ENCODE results near the gene LIX1L.

Gene LIX1L

DNA sequence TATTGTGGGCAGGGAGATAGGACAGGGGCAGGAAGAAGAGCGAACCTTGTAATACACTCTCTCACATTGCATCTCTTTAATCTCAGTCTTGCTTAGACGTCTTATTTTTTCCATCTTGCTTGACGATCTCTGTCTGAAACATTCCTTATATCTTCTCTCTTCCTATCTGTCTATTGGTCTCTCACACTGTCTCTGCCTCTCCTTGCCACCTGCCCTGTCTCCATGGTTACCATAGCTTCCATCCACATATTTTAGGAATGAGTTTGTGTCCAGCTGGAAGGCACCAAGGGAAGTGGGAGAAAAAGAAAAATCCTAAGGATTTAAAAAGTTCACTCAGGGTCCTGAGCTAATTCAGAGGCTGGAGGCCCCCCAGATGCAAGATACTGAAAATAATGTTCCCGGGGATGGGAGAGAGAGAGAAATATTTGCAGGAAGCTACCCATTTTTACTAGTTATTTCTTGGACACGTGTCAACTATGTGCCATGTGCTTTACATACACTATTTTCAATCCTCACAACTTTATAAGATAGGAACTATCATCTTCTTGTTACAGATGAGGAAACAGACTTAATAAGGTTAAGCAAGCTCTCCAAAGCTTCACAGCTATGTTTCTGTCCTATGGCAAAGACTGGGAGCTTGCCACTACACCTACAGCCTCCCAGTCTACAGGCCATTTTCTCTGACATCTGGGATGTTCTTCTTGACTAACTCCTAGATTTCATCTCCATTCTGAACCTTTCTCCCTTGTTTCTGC is 5.6 kb upstream of the LIX1L start:
- DNase-seq (ENCODE audit: low spot score): no peak

DNA sequence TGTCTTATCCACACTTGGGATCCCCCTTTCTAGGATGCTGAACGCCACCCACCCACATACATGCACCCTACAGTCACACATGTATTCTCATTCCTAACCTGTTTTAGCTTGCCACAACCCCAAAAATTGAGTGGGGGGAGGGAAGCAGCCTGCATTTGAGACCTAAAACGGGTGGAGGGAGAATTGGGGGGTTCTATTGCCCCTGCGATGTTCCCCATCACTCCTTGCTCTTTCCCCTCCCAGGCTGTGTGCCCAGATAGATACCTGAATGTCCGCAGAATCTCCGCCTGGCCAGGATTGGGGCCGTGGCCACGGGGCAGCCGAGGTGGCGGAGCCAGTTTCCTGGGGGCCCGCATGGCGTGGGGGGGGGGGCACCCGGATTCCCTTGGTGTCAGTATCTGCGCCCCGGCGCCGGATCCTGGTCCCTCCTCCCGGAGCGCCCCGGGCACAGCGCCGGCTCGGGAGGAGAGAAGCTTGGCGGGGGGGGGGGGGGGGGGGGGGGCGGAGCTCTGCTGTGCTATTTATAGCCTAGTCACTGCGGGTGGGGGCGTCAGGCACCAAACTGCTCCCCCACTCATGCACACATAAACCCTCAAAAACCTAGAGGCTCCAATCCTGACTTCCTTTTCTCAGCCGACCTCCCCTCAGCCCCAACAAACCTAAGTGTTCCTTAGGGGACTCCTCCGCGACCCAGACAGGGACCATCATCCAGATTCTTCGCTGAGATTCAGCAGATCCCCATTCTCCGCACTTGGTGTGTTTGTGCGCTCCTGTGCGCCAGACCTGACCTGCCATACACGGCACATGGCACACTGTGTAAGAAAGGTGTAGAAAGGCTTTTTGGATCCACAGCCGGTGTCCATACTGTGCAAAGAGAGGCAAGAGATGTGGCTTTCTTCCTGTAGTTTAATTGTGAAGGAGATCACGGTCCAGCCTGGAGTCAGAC is 4.6 kb upstream of the LIX1L start:
- no peak for DNase-seq (ENCODE audit: low spot score)

DNA sequence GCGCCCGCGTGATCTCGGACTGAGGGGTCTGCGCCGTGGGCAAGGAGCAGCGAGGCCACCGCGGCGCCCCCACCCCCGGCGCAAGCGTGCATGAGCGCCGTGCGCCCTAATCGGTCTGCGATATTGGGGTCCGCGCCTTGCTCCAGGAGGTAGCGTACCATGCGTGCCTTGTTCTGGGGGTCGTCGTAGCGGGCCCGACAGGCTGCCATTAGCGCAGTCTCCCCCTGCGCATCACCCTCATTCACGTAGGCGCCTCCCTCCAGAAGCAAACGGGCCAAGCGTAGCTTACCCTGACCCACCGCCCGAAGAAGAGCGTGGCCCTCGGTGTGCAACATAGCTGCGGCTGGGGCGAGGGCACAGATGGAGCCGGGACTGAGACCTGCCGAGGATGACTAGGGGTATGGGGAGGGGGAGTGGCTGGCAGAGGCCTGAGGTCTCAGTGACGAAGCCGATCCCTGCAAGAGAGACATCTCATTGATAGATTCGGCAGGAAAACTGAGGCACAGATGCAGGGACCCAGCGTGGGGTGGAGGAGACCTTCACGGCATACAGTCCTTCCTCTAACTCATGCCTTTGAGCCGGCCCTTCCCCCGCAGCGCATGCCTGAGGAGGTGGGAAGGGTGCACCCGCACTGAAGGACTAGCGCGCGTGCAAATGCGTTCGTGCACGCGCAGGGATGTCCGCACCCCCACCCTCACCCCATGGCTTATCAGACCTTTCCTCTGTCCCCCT is 3.8 kb upstream of the LIX1L start:
- DNase-seq (ENCODE audit: low spot score): no peak

DNA sequence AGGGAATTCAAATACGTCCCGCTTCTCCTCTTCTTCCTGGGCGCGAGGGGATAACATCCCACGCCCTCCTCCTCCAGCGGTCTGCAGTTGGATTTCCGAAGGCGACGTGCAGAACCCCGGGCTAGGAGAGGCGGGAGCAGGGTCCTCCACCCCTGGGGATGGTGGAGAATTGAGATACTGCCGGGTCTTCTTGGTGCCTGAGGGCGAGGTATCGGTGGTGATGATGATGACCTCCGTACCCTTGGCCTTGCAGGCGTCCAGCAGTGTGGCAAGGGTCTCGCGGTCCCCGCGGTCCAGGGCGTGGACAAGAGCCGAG is 3.2 kb upstream of the LIX1L start:
- DNase-seq (ENCODE audit: low spot score): no peak

DNA sequence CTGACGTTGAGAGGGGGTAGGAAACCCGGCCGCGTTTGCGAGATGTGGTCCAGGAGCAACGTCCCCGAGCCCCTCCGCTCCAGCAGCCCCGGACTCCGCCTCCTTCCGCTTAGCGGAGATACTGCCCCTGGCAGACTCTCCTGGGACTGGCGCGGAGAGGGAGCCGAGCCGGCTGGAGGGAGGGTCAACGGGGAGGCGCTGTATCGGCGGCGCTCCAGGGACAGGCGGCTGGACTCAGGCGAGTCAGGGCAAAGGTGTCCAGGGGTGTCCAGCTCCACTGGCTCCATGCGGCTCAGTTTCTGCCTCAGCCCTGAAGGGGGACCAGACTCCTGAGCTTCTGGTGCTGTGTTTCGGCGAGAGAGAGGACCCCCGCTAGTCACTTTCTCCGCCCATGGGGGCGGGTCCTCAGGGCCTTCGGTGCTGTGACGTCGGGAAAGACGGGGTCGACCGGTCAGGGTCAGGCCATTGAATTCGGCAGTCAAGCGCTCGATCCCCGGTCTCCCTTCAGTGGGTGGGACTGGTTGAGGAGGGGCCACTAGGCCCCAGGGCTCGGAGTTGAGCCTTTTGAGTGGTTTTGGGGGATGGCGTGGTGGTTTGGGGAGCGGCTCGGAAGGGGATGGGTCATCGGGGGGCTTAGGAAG is 2.8 kb upstream of the LIX1L start:
- DNase-seq (ENCODE audit: low spot score): no peak

DNA sequence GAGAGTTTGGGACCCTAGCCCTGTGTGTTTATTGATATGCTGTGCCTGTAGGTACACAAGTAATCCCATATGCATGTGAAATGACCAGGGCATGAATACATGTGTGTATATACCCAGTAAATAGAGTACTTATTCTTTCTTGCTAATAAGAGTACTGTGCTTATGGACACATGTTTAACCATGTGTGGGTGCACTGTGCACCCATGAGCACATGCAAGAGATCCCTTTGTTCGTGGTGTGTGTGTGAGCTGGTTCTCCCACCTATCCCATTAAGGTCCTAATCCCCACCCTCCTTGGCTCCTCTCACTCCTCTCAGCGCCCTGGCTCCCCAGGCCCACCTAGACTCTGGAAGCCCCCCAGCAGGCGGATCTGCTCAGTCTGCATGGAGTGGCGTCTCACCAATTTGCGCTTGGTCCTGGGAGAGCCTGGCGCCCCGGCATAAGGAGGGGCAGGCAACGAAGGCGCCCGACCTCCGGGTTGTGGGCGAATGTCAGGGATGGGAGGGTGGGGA is 2.2 kb upstream of the LIX1L start:
- no peak for DNase-seq (ENCODE audit: low spot score)

DNA sequence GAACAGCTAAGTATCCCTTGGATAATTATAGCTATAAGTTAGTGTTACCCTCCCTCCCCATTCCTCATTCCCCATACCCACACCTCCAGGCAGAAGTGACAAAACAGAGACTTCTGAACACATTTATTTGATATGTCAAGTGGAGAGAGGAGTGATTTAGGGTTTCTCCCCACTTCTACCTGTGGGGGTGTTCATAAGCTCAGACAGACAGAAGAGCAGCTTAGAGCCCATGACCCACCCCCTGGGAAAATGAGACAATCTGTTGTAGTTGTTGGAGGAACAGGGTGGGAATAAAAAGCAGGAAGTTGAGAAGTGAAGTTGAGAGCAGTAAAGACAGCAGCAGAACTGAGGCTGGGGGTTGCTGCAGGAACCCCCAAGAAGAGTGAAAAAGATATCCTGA is 1.5 kb upstream of the LIX1L start:
- DNase-seq (ENCODE audit: low spot score): no peak

DNA sequence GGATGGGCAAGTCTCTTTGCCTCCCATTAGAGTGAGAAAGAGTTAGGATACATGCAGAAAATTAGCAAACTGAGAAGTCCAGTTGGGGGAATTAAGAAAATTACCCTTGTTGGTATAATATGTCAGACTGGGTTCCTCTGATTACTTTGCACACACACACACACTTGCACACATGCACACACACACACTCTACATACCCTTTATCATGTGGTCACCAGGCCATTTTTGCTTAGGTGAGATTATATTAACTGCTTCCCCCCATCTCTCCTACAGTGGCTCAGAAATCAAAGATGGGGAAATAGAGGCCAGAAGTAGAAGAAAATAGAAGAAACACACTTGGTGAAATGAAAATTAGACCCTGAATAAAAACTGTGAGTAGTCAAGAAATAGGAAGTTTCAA is 917 bp upstream of the LIX1L start:
- DNase-seq (ENCODE audit: low spot score): no peak

DNA sequence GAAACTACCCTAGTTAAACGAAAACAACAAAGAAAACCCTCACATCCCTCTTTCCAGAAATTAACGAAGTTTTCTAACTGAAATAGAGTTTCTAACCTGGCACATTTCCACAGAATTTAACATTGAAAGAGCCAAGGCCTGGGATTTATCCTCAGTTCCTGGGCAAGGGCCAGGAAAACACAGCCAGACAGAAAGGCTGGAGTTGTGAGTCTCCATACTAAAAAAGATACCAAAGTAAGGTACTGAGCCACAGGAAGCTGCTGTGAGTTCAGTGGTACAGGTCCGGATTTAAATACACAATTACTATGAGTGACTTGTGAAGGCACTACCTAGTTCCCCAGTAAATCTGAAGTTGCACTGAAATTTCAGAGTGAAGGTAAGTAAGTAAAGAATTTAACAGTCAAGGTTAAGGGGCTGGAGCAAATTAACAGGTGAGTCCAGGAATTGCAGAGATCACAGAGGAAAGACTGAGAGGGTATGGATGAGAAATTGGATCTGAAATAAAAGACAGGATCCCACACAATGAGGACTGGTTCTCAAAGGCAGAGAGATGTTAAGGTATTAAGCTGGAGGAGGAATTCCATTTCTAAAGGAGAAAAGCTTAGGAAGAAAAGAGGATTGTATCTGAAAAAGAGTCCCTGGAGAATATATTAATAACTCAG is 905 bp downstream of the LIX1L start:
- DNase-seq (ENCODE audit: low spot score): no peak

DNA sequence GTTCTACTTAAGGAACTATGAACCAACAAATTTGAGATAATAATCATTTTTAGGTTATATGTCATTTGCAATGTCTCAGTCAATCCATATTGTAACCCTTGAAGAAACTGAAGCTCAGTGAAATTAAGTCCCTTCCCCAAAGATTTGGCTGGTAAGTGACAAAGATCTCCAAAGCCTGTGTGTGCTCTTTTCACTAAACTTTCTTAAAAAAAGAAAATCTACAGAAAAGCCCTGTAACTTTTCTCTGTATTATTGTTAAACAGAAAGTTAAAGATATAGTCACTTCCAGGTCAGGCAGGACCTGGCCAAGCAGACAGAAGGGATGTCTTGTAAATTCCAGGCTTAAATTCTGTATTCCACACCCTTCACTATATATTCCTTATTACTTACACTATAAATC is 1.5 kb downstream of the LIX1L start:
- DNase-seq (ENCODE audit: low spot score): no peak

DNA sequence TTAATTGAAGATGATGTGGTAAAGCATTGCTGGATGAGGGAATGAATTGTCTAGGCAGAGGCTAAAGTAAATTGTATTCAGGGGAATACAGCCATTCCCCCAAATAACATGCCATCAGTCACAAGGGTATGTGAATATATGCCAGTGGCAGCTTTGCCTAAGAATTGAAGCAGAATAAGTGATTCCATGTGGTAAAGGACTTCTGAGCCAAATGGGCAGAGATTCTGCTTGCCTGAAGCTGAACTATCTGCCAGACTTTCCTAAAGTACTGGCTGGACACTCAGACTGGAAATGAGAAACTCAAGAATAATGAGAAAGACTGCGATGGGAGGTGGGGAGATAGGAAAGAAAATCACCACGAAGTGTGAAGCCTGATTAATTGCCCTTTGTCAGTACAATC is 2.4 kb downstream of the LIX1L start:
- DNase-seq (ENCODE audit: low spot score): no peak

DNA sequence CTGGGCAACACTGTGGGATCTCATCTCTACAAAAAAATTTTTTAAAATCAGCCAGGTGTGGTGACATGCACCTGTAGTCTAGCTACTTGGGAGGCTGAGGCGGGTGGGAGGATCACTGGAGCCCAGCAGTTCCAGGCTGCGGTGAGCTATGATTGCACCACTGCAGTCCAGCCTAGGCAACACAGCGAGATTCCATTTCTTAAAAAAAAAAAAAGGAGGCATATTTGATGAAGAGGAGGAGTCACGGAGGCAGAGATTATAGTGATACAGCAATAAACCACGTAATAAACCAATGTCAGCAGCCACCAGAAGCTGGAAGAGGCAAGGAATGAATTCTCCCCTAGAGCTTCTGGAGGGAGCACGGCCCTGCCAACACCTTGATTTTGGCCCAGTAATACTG is 4.0 kb downstream of the LIX1L start:
- DNase-seq (ENCODE audit: low spot score): no peak

DNA sequence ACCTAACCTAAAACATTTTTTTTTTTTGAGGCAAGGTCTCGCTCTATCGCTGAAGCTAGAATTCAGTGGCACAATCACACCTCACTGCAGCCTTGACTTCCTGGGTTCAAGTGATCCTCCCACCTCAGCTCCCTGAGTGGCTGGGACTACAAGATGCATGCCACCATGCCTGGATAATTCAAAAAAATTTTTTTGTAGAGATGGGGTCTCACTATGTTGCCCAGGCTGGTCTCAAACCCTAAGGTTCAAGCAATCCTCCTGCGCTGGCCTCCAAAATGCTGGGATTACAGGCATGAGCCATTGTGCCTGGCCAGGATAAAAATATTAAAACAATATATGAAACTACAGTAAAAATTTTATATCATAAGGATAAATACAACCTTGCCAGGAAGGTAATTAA is 4.9 kb downstream of the LIX1L start:
- no peak for DNase-seq (ENCODE audit: low spot score)

DNA sequence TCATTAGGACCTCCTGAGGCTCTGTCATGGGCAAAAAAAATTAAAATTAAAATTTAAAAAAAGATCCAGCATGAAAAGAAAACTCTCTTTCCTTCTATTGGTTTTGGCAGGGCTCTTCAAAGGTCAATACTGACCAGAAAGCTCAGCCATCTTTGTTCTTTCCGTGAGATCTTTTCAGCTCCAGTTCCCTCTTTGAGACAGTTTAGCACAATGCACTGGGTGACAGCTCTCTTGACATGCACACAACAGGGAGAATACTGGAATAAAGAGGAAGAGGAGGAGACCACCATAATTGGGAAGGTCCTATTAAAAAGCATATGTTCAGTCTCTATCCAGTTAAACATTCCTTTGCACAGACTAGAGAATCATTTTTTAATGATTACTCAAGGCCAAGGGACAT is 6.3 kb downstream of the LIX1L start:
- DNase-seq (ENCODE audit: low spot score): no peak

DNA sequence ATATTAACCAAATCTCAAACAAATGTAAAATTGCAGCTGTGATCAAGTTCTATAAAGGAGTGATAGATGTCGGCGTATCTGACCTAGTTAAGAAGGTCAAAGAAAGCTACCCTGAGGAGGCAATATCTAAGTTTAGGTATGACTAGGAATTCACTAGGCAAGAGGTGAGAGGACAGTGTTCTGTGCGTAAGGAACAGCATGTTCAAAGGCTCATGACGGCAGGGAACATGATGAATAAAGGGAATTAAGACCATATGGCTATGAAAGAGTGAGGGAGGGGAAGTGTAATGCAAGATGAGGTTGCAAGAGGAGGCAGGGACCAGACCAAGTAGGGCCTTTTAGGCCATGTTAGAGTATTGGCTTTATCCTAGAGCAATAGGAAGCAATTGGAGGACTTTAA is 8.6 kb downstream of the LIX1L start:
- no peak for DNase-seq (ENCODE audit: low spot score)

DNA sequence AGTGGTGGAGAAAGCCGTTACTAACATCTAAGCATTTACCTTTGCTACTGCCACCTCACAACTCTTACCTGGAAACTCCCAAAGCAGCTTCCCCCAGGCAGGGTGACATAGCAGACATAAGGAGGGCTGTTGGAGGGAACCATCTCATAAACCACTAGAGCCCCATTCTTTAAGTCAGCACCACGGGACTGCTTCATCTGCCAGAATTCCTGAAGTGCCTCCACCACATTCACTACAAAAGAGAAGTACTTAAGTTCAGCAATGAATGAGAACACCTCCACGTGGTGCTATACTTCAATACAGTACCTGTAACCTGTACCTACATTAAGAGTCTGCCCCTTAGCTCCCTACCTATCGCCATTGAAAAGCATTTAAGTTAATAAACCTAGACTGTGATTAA is 10.3 kb downstream of the LIX1L start:
- no peak for DNase-seq (ENCODE audit: low spot score)

DNA sequence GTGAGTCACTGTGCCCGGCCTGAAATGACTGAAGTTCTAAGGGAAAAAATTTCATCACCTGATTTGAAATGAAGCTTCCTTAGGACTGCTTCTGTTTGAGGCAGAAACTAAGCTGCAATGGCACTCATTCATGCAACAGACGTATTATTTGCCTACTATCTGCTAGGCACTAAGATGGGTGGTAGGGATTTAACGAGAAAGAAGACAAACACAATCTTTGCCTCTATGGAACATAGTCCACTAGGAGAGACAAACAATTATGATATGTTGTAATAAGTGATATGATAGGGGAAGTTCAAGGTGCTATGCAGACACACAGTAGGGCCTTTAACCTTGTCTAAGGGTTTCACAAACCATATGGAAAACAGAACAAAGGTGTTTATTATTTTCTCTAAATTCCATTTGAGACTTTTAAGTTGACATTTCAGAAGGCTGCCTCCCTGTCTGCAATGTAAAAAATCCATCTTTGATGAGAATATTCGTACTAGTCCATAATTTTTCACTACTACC is 11.3 kb downstream of the LIX1L start:
- DNase-seq (ENCODE audit: low spot score): no peak

DNA sequence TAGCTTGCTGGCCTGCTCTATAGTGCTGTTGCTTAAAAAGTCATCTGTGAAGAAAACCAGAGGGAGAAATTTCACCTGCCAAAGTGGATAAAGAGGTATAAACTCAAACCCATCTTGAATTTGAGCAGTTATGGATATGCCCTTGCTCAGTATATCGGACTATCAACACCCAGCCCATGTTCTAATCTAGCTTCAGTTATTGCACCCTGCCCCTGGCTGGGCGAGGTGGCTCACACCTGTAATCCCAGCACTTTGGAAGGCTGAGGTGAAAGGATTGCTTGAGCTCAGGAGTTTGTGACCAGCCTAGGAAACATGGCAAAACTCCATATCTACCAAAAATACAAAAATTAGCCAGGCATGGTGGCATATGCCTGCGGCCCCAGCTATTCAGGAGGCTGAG is 13.3 kb downstream of the LIX1L start:
- DNase-seq (ENCODE audit: low spot score): no peak

DNA sequence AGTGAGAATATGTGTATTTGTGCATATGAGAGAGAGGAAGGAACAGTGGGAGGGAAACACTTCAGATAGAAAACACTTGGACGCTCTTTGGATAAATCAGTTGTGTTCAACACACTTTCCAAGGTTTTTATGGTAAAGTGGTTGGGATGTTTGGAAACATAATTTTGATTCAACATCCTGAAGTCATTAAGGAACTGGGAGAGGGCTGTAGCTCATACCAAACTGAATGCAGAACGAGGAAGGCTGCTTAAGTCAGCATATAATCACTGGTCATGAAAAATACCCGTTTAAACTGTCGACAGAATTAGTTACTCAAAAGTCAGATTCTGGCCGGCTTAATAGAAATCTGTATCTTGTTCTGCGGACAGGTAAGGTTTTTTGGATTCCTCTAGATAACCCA is 14.9 kb downstream of the LIX1L start:
- DNase-seq (ENCODE audit: low spot score): no peak

DNA sequence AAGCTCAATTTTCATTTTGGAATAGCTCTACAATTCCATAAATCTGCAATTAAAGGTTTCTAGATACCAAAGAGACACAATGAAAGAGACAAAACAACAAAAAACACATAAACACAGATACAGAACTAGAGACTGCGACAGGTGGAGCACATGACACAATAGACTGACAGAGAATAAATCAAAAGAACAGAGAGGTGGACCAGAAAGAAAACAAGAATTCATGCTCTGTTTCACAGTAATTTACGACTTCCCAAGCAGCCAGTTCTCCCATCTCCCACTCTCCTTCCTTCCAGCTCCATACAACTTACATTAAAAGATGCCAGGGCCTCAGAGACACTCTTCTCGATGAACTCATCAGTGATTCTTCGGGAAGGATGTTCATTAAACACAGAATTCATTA is 15.4 kb downstream of the LIX1L start:
- DNase-seq (ENCODE audit: low spot score): no peak

DNA sequence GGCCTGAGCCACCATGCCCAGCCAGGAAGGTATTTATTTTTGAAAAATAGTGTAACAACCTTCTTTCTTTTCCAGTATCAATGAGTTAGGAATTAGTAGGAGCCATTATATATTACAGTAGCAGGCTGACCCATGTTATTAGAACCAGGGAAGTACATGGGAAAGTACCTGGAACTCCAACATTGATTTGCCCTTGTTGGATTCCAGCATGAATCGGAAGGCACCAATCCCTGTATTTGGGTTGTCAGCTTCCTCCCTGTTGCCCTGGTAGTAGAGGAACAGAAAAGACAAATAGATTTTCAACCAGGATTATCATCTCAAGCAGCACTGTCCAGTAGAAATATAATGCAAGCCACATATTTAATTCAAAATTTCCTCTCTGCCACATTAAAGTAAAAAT is 20.4 kb downstream of the LIX1L start:
- DNase-seq (ENCODE audit: low spot score): no peak

DNA sequence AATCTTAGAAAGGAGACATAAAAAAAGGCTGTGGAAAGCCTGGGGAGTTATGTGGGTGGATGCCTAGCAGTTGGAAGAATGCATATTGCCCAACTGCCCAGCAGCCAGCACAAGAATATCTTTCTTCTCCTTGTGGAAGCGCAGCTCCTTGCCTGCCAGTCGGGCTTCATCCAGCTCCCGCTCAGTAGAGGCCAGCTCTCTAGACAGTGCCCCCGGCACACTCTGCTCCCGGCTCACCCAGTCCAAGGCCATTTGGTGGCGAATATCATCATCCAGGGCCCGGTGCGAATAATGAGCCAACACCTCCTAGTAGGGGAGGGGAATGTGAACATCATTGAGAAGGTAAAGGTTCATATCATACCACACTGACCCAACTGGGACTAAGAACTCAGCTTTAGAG is 21.6 kb downstream of the LIX1L start:
- DNase-seq (ENCODE audit: low spot score): no peak

Data from CD4-positive, alpha-beta T cell treated with Interleukin-15 for 4 hours (primary cell).